Liver (tissue), 3 donors: Measurements from ENCODE around the gene EEIG1.

ENCODE experiments used
- CTCF ChIP-seq: fragments of 150-350 bp; IDR thresholded peaks from 2 replicates; pipeline ENCODE4 v1.5.1; 2017; ENCODE audit warnings: improper control_type of control experiment, low read depth, low read length; ENCODE audit not compliant: missing input control
- EGR1 ChIP-seq, 2 donors: IDR thresholded peaks; 2 replicates each; pipeline ENCODE4 v1.6.1; 2016 to 2018; ENCODE audit warnings: antibody characterized with exemption in 2 of 2, low read depth in 2 of 2
- GABPA ChIP-seq, 2 donors: IDR thresholded peaks in 1 of 2; conservative IDR thresholded peaks in 1 of 2; 2 replicates each; pipeline ENCODE4 v1.6.1; 2016; ENCODE audit warnings: antibody characterized with exemption in 2 of 2, mild to moderate bottlenecking in 1 of 2, moderate library complexity in 1 of 2
- RAD21 ChIP-seq, 2 donors: IDR thresholded peaks; 2 replicates each; pipeline ENCODE4 v1.6.1; 2016; ENCODE audit warnings: antibody characterized with exemption in 2 of 2, mild to moderate bottlenecking in 2 of 2
- RXRA ChIP-seq, 2 donors: IDR thresholded peaks; 2 replicates each; pipeline ENCODE4 v1.6.1; 2017 to 2018; ENCODE audit warnings: antibody characterized with exemption in 2 of 2, mild to moderate bottlenecking in 1 of 2
- SP1 ChIP-seq: IDR thresholded peaks from 2 replicates; pipeline ENCODE4 v1.6.1; 2018; ENCODE audit warnings: antibody characterized with exemption, mild to moderate bottlenecking
- TAF1 ChIP-seq: conservative IDR thresholded peaks from 2 replicates; pipeline ENCODE4 v1.6.1; 2016; ENCODE audit warnings: antibody characterized with exemption, mild to moderate bottlenecking
- TF ChIP-seq, protein P1 (sequence below): IDR thresholded peaks from 2 replicates; pipeline ENCODE4 v1.6.1; 2016; ENCODE audit warnings: antibody characterized with exemption
- donor health status: healthy.
- donor health status: healthy.

DNA sequence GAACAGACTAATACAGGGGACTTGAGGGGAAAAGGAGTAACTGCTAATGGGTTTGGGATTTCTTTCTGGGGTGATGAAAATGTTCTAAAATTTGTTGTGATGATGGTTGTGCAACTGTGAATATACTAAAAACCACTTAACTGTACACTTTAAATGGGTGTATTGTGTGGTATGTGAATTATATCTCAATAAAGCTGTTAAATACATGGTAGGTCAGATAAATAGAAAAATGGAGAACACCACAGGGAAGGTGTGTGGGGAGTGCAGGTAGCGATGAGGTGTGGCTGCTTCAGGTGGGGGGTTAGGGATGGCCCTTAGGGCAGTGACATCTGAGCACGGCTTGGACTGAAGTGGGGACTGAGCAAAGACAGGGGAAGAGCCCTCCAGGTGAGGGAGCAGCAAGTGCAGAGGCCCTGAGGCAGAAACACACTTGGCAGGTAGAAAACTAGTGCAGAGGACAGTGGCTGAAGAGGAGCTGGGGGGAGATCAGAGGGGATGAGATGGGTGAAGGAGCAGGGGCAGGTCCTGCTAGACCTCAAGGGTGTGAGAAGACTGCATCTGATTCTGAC is 20.9 kb downstream of the EEIG1 start:
- TF ChIP-seq CTCF (no peak), TAF1 (no peak), GABPA (IDR thresholded peaks at IDR 0.05 in 1 of 2, conservative IDR thresholded peaks at IDR 0.05 in 1 of 2) (no peak), EGR1 (IDR thresholded peaks at IDR 0.05; ENCODE audit: low read depth in 2 of 2) (no peak), RXRA (IDR thresholded peaks at IDR 0.05) (no peak), SP1 (no peak), RAD21 (IDR thresholded peaks at IDR 0.05) (no peak)
- TF ChIP-seq, protein P1, sequence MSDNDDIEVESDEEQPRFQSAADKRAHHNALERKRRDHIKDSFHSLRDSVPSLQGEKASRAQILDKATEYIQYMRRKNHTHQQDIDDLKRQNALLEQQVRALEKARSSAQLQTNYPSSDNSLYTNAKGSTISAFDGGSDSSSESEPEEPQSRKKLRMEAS: no peak
